GM21360 (cell line): ENCODE results near the gene N4BP2L2.

ENCODE experiments used
- ATAC-seq: cut with Tn5 transposase; IDR thresholded peaks from one replicate; pipeline ENCODE4 v1.9.1; 2021; ENCODE audit warnings: mild to moderate bottlenecking, moderate library complexity; ENCODE audit not compliant: unreplicated experiment

N4BP2L2 gene

GRCh38 chr13:32535115-32535514 lies 3.5 kb downstream of the N4BP2L2 start:
- no peak for ATAC-seq

GRCh38 chr13:32530841-32531253 lies 7.7 kb downstream of the N4BP2L2 start:
- peak; percentile 52 for ATAC-seq

GRCh38 chr13:32528358-32528757 lies 10.2 kb downstream of the N4BP2L2 start:
- no peak for ATAC-seq

- ATAC-seq, result no peak
These were observed 11.4 kb downstream of the N4BP2L2 start for GRCh38 chr13:32527151-32527550.

DNA sequence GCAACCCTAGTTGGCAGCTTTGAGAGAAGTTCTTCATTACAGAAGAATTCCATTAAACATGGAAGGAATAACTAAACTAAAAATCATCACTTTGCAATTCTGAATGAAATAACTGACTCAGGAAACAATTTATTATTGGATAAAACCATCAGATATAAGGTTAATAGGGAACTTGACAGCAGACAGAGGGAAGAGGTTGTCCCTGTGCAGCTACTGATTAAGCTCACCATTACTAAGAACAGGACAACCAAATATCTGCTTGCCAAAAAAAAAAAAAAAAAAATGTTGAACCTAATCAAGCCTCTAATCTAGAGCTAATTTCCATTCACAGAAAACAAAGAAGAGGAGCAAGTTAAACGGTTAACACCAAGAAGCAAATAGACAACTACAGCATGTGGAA lies 12.8 kb downstream of the N4BP2L2 start:
- ATAC-seq, result no peak

- no peak for ATAC-seq
These were observed 23.3 kb downstream of the N4BP2L2 start for GRCh38 chr13:32515246-32515645.

DNA sequence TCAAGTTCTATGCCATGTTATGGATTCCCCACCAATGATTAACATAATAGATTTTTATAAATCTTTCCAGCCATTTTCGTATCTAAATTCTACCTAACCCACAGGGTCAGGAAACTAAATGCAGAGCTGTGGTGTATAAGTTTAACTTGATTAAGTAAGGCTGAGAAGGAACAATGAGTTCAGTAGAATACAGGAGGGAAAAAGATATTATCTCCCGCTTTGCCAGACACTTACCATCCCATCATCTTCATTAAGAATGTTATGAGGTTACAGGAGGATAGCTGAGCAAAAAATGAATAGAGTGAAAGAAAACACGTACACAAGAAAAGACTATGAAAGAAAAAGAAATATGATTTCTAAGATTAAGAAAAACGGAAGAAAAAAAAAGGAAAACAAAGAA lies 27.1 kb downstream of the N4BP2L2 start:
- ATAC-seq, result no peak

DNA sequence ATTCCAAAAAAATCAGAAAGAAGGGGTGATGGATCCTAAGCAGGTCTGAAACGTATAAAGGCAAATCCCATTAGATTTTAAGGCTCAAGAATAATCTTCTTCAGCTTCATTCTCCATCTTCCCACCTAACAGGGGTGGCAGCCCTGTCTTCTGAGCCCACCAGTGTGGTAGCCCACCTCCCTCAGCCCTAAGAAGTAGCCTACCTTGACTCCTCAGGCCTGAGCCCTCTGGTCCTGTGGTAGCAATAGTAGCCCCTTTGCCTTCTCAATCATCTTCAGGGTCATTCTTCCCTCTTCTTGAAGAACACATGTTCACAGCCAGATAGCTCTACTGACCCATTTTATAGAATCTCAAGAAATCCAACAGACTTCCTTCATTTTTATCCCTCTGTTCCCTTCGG lies 33.7 kb downstream of the N4BP2L2 start:
- no peak for ATAC-seq

- no peak for ATAC-seq
These were observed 34.3 kb downstream of the N4BP2L2 start for GRCh38 chr13:32504263-32504662.

GRCh38 chr13:32503727-32504126 lies 34.9 kb downstream of the N4BP2L2 start:
- ATAC-seq, result no peak

DNA sequence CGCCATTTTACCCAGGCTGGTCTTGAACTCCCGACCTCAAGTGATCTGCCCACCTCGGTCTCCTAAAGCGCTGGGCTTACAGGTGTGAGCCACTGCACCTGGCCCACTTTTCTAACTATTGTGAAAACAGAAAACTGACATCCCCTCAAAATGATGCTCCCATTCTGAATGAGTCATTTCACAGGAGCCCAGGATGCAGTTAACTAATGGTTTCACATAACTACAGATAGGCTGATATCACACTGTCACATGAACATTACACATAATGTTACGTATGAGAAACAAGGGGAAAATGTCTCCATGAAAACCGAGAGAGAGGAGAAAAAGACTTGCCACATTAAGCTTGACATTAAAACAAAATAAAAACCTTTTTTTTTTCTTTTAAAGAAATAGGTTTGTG lies 37.5 kb downstream of the N4BP2L2 start:
- ATAC-seq, result no peak

GRCh38 chr13:32499538-32500210 lies 38.9 kb downstream of the N4BP2L2 start:
- no peak for ATAC-seq

DNA sequence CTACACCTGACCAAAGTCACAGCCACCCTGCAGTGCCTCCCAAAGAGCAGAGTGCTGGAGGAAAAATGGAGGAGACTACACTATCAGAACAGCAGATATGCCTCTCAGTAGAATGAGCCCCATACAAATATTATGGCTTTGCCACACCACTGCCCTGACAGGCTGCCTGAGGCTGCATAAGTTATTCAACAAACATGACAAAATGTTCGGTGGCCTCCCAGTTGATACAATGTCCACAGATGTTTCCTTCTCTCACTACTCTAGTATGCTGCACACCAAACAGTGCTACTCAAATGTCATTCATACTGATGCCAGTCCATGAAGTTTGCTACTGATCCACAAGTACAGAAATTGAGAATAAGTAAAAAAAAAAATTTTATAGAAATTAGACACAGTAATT lies 41.0 kb downstream of the N4BP2L2 start:
- no peak for ATAC-seq

DNA sequence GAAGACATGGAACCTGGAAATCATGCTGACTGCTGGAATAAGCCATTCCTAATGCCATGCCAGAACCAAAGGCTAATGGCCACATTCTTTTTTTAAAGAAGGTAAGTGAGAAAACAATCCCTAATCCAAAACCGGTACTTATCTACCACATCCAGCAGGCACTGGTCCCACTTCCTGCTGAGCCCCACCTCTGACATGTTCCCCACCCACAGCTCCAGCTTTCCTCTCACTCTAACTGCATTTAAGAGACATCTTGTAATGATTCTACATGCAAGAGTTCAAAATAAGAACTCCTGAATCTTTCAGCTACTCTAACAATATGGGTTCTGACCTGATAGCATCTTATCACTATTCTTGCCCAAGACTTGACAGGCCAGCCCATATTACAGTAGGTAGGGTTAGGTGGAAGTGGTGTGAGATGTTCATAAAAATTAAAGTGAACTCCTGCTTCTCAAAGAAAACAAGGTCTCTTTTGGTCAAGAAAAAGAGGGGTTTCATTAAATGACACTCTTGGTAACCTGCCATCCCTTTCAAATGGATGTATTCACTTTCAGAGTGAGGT lies 41.9 kb downstream of the N4BP2L2 start:
- no peak for ATAC-seq

DNA sequence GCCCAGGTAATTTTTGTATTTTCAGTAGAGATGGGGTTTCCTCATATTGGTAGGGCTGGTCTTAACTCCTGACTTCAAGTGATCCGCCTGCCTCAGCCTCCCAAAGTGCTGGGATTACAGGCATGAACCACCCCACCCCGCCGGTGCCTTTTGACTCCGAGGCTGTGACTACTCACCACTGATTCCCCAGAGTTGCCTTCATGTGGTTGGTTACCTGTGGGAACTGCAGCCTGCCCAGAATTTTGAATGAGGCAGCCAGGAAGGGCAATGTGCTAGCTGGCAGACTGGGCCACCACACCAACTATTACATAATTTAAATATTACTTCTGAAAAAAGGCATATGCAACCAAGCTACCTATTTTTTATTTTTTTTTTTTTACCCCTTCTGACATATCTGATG lies 42.8 kb downstream of the N4BP2L2 start:
- ATAC-seq, result no peak

- no peak for ATAC-seq
These were observed 43.2 kb downstream of the N4BP2L2 start for GRCh38 chr13:32495429-32495828.

DNA sequence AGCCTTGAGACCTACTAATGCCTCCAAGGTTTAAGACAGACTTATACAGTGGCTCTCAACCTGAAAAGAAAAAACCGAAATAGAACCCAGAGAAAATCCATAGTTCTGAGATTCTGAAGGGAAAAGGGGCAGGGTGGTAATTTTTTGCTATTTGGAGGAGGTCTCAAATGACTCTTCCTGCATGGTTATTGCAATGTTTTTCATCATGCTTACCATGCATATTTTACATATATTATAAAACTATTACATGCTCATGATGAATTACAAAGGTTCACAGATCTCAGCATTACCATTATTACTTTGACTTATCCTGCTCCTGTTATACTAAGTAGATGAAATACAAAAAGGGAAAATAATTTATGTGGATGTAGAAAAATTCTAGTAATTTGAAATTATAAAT lies 47.6 kb downstream of the N4BP2L2 start:
- no peak for ATAC-seq

DNA sequence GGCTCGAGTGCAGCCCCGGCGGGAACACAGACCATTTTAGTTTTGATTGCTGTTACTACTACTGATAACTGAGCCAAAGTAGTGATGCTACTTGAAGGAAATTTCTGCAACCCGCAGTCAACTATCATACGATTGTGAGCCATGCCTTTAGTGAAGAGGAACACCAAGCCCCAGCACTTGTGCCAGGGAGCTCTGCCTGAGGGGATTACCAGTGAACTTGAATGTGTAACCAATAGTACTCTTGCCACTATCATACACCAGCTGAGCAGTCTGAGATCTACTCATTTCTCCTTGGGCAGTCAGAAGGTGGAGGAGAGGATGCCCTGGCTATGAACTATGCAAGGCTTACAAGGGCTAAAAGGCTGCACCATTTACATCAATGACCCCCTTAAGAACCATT lies 61.7 kb downstream of the N4BP2L2 start:
- no peak for ATAC-seq

DNA sequence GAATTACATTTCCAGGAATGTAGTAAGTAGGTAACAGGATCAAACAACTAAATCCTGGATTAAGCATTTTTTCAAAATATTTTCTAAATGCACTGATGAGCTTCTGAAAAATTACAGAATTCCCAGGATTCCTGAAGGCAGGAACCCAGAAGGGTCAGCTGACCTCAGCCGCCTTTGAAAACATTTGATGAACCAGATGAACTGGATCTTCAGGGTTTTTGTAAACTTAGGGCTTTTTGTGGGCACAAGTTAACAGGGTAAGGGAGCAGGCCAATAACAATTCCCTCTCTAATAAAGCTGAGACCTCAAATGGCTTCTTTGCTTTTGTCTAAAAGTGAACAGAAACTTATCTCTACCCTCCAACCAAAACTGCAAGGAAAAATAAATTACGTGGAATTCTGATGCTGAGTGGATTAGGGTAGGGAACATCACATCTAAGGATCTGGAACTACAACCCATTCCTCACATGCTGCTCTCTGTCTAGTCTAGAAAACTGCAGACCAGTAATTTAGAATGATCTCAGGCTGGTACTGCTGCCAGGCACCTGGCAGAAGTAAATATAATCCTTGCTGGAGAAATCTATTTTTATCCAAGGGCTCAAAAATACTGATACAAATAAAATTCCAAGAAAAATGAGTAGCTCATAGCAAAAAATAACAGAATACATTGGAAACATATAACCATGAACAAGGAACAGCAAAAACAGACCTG lies 62.4 kb downstream of the N4BP2L2 start:
- ATAC-seq, result no peak

- ATAC-seq, result no peak
These were observed 63.4 kb downstream of the N4BP2L2 start for GRCh38 chr13:32474999-32475792.

GRCh38 chr13:32473650-32474049 lies 64.9 kb downstream of the N4BP2L2 start:
- no peak for ATAC-seq
